GM18517 (cell line): ENCODE results near the gene NRP2.

Source experiments
- ATAC-seq: cut with Tn5 transposase; IDR thresholded peaks from one replicate; pipeline ENCODE4 v1.9.1; 2021; ENCODE audit warnings: mild to moderate bottlenecking, moderate library complexity; ENCODE audit not compliant: unreplicated experiment

NRP2 gene

GRCh38 chr2:205769879-205770278 is 87.6 kb downstream of the NRP2 start:
- no peak for ATAC-seq

GRCh38 chr2:205770577-205770976 is 88.3 kb downstream of the NRP2 start:
- ATAC-seq = no peak

- ATAC-seq = no peak
Measured at GRCh38 chr2:205771031-205771430, 88.7 kb downstream of the NRP2 start.

GRCh38 chr2:205771666-205772065 is 89.4 kb downstream of the NRP2 start:
- no peak for ATAC-seq

- no peak for ATAC-seq
Measured at GRCh38 chr2:205772983-205773382, 90.7 kb downstream of the NRP2 start.

GRCh38 chr2:205773989-205774388 is 91.7 kb downstream of the NRP2 start:
- no peak for ATAC-seq

GRCh38 chr2:205775097-205775877 is 93.0 kb downstream of the NRP2 start:
- ATAC-seq = no peak

GRCh38 chr2:205776139-205776538 is 93.8 kb downstream of the NRP2 start:
- no peak for ATAC-seq

GRCh38 chr2:205776720-205777119 is 94.4 kb downstream of the NRP2 start:
- no peak for ATAC-seq

GRCh38 chr2:205778356-205778755 is 96.1 kb downstream of the NRP2 start:
- ATAC-seq = no peak

- ATAC-seq = no peak
Measured at GRCh38 chr2:205780645-205781044, 98.3 kb downstream of the NRP2 start.

GRCh38 chr2:205781244-205781931 is 99.1 kb downstream of the NRP2 start:
- no peak for ATAC-seq

- no peak for ATAC-seq
Measured at GRCh38 chr2:205782941-205783340, 100.6 kb downstream of the NRP2 start.

- no peak for ATAC-seq
Measured at GRCh38 chr2:205783872-205784499, 101.7 kb downstream of the NRP2 start.

GRCh38 chr2:205785507-205786260 is 103.4 kb downstream of the NRP2 start:
- no peak for ATAC-seq

- no peak for ATAC-seq
Measured at GRCh38 chr2:205786976-205787375, 104.7 kb downstream of the NRP2 start.

- ATAC-seq = no peak
Measured at GRCh38 chr2:205787761-205788160, 105.5 kb downstream of the NRP2 start.

- no peak for ATAC-seq
Measured at GRCh38 chr2:205789906-205790305, 107.6 kb downstream of the NRP2 start.

- no peak for ATAC-seq
Measured at GRCh38 chr2:205792908-205793307, 110.6 kb downstream of the NRP2 start.

- ATAC-seq = no peak
Measured at GRCh38 chr2:205796805-205797313, 114.6 kb downstream of the NRP2 start.

- no peak for ATAC-seq
Measured at GRCh38 chr2:205797866-205798265, 115.6 kb downstream of the NRP2 start.
